Psoas muscle (tissue), 8 donors: ENCODE results near the gene FOXP2. TPM values are rescaled to one million over a fixed set of nuclear protein-coding genes. Genes with fewer than 3 reads are reported as not detected.
"Not testable (repeated sequence)": the region's sequence is repeated elsewhere in the genome, so short reads cannot be mapped to it uniquely, and the experiment has no call there.

Experiments used
- ATAC-seq, 4 donors: fragments of 200-7000 bp; cut with Tn5 transposase; one replicate each; pipeline ENCODE4 v1.9.1; 2020; ENCODE audit warnings: moderate library complexity in 3 of 4, mild to moderate bottlenecking in 2 of 4
- DNase-seq, 2 donors: peaks; one replicate each; pipeline ENCODE4 v3.0.0-alpha.2; 2020
- H3K27ac ChIP-seq: fragments of 200-600 bp; one replicate; pipeline ENCODE4 v1.8.0; 2022
- H3K27me3 ChIP-seq, 3 donors: fragments of 200-600 bp in 1 of 3; one replicate each; pipeline versions ENCODE4 v1.6.1 to v1.8.0; 2013 to 2022; ENCODE audit warnings: low read length in 2 of 3, mild to moderate bottlenecking in 2 of 3, moderate library complexity in 1 of 3; ENCODE audit not compliant: insufficient read depth in 3 of 3
- H3K36me3 ChIP-seq, 2 donors: fragments of 200-600 bp in 1 of 2; one replicate each; pipeline versions ENCODE4 v1.6.1 to v1.8.0; 2013 to 2022; ENCODE audit warnings: low read depth in 1 of 2, mild to moderate bottlenecking in 1 of 2, moderate library complexity in 1 of 2; ENCODE audit not compliant: insufficient read depth in 1 of 2
- H3K4me1 ChIP-seq: fragments of 200-600 bp; one replicate; pipeline ENCODE4 v1.8.0; 2022
- H3K4me3 ChIP-seq: fragments of 200-600 bp; one replicate; pipeline ENCODE4 v1.8.0; 2022; ENCODE audit warnings: mild to moderate bottlenecking
- H3K9me3 ChIP-seq: fragments of 200-600 bp; one replicate; pipeline ENCODE4 v1.8.0; 2022
- CTCF ChIP-seq: fragments of 200-600 bp; IDR thresholded peaks from one replicate; pipeline ENCODE4 v1.8.0; 2022; ENCODE audit warnings: antibody characterized with exemption
- WGBS, 3 donors: extraction: QIAGEN DNeasy Blood & Tissue Kit; methylation state at CpG; one replicate each; pipeline versions ENCODE4 v1.1.6 to v1.1.7; 2013; 5-methylcytosine and 5-hydroxymethylcytosine counted together
- intact Hi-C, 2 donors: fragments of 100-400 bp; cut with DNase I; formaldehyde crosslinking; loops; one replicate each; pipeline versions ENCODE4 v1.11.0 to v1.14.2; 2022
- polyA plus RNA-seq, 3 donors: library from polyadenylated mRNA; stranded (reverse); fragments of 200-250 nt; gene quantifications; one replicate each; pipeline ENCODE4 v1.2.3, GENCODE V29; 2013
- total RNA-seq, 4 donors: library from RNA; stranded (reverse); fragmentation: NEBNext Ultra II Directional in 2 of 4; extraction: Animal tissue kit (Norgen Biotek cat#: 25700) in 2 of 4; gene quantifications; one replicate each; pipeline versions ENCODE4 v1.2.1 to v1.2.4, GENCODE V29; 2021 to 2023
- donor health status: healthy with polysubstance abuse.
- donor health status: DM: no; HTN: no; CAD: no; lungs with moderate emphysema.
- donor health status: Bipolar disorder and iron deficiency.
- donor health status: healthy.
- donor health status: DM: yes; HTN: yes; CAD: no.
- donor health status: DM: no; HTN: no; CAD: no.
- donor health status: DM: no; HTN: no; CAD: no.
- donor health status: DM: yes; HTN: yes; CAD: no.

FOXP2 gene
- total and polyA plus RNA-seq, 7 donors: 0.35 to 6.7 (median 5.1) TPM

GRCh38 chr7:114574384-114574783 is 159.8 kb downstream of the FOXP2 start:
- TF ChIP-seq CTCF: no peak
- peak in 2 of 4 donors; percentile 66 to 81 for ATAC-seq

GRCh38 chr7:114575098-114575497 is 160.5 kb downstream of the FOXP2 start:
- Histone ChIP-seq H3K36me3 (no peaks in the 10 kb centered on the region), H3K9me3 (no peaks in the 10 kb centered on the region), H3K4me3 (no peak overlapping the region), H3K27ac (no peak overlapping the region), H3K4me1 (no peaks in the 10 kb centered on the region), H3K27me3 (no peaks in the 10 kb centered on the region)
- WGBS, 3 donors: 70 to 86% (median 84%) methylated on average over 4 of the region's 4 CpGs
- intact Hi-C loops: no loop called here
- no peak for ATAC-seq
- no peak for DNase-seq
- no peak for TF ChIP-seq CTCF

More at GRCh38 chr7:114574384-114574783, 159.8 kb downstream of the FOXP2 start:
- intact Hi-C loops: no loop called here
- WGBS, 3 donors: 27 to 34% (median 29%) methylated on average over 2 of the region's 2 CpGs
- H3K36me3 ChIP-seq: no peaks in the 10 kb centered on the region
- no peaks in the 10 kb centered on the region for H3K4me1 ChIP-seq
- no peak overlapping the region for H3K27ac ChIP-seq
- no peak for DNase-seq
- no peak overlapping the region for H3K4me3 ChIP-seq
- H3K9me3 ChIP-seq: no peaks in the 10 kb centered on the region
- H3K27me3 ChIP-seq: no peaks in the 10 kb centered on the region

DNA sequence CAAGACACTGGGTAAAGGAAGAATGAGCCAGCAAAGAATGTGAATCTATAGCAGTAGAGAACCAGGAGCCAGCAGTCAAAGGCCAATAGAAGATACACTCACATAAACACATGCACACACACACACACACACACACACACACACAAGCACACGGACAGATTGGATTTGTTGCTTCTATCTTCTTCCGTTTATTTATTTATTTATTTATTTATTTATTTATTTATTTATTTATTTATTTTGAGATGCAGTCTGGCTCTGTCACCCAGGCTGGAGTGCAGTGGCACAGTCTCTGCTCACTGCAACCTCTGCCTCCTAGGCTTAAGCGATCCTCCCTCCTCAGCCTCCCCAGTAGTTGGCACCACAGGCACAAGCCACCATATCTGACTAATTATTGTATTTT is 166.3 kb downstream of the FOXP2 start:
- intact Hi-C loops: not testable (repeated sequence)

DNA sequence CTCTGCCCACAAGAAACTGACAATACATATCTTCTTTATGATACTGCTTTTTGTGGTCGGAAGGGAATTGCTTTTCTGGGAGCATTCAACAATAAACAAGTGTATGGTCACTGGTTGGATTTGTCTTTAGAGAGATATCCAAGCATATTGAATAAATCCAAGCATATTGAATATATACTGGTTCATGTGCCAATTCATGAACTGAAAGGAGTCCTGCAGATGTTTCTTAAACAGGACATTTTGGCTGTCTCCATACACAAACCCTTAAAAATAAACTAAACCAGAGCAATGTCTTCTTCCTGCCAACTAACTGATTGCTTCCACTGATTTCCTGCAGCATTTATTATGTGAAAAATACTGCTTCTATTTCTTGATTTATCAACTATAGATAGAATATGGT is 173.9 kb downstream of the FOXP2 start:
- ATAC-seq: no peak
- H3K27me3 ChIP-seq: no peaks in the 10 kb centered on the region
- H3K9me3 ChIP-seq: no peaks in the 10 kb centered on the region
- no peaks in the 10 kb centered on the region for H3K4me1 ChIP-seq
- no peak overlapping the region for H3K27ac ChIP-seq
- intact Hi-C loops: no loop called here
- no peaks in the 10 kb centered on the region for H3K36me3 ChIP-seq
- no peak for DNase-seq
- TF ChIP-seq CTCF: no peak
- H3K4me3 ChIP-seq: no peak overlapping the region
- 90 to 100% (median 93%) methylated on average over 1 of the region's 1 CpG for WGBS, 3 donors

More for the DNA sequence above, 166.3 kb downstream of the FOXP2 start:
- 95 to 100% (median 96%) methylated on average over 3 of the region's 3 CpGs for WGBS, 3 donors
- H3K4me3 ChIP-seq, H3K36me3 ChIP-seq, H3K4me1 ChIP-seq, H3K27ac ChIP-seq, H3K9me3 ChIP-seq, ATAC-seq, DNase-seq, H3K27me3 ChIP-seq: not testable (repeated sequence)

GRCh38 chr7:114589436-114589835 is 174.8 kb downstream of the FOXP2 start:
- H3K27ac ChIP-seq: no peak overlapping the region
- ATAC-seq: no peak

More at GRCh38 chr7:114589436-114589835, 174.8 kb downstream of the FOXP2 start:
- H3K9me3 ChIP-seq: no peaks in the 10 kb centered on the region
- H3K4me3 ChIP-seq: no peak overlapping the region
- no peak for TF ChIP-seq CTCF
- H3K4me1 ChIP-seq: no peaks in the 10 kb centered on the region
- H3K27me3 ChIP-seq: no peaks in the 10 kb centered on the region
- no peaks in the 10 kb centered on the region for H3K36me3 ChIP-seq
- intact Hi-C loops: no loop called here
- DNase-seq: no peak
